ENCODE results near the gene EPS8L1. TPM values are rescaled to one million over a fixed set of nuclear protein-coding genes. Genes with fewer than 3 reads are reported as not detected.

EPS8L1 gene
- total RNA-seq, 1 experiment from 2014 or later, result 10.2 TPM

- Histone ChIP-seq H3K4me1 (ENCODE audit: insufficient read depth, low read length, poor library complexity, severe bottlenecking) (peaks cover 4% of the 10 kb centered on the region), H3K27me3 (replicated peaks; ENCODE audit: insufficient read depth, low read depth, low read length, poor library complexity) (no peaks in the 10 kb centered on the region), H3K27ac (ENCODE audit: low read depth, low read length, poor library complexity, severe bottlenecking) (no peak overlapping the region), H3K9me3 (ENCODE audit: low read depth, low read length, poor library complexity, severe bottlenecking) (no peaks in the 10 kb centered on the region), H3K36me3 (ENCODE audit: insufficient read depth, low read length, poor library complexity, severe bottlenecking) (no peaks in the 10 kb centered on the region), H3K4me3 (ENCODE audit: low read depth, low read length, poor library complexity, severe bottlenecking) (no peak overlapping the region)
- no TSS peak for BruUV-seq (replicated peaks)
- intact Hi-C loops (cut with micrococcal nuclease; ENCODE audit: unreplicated experiment), result no loop called here
- ChIA-PET CTCF (no interaction called here), POLR2A (ENCODE audit: low non-redundant PET) (interaction anchor here (0.7 kb wide), 1 partner anchor 317 kb away, joined by 11 read pairs; no protein-coding TSS in a partner anchor)
- TF ChIP-seq CTCF (conservative IDR thresholded peaks at IDR 0.05; ENCODE audit: low read depth, low read length), result no peak
- TF ChIP-seq EZH2 (IDR thresholded peaks at IDR 0.05; ENCODE audit: borderline replicate concordance, low read depth, low read length, poor library complexity, severe bottlenecking), result no peak
- DNase-seq (ENCODE audit: low spot score), result no peak
Observed at GRCh38 chr19:55131421-55131820, 55.8 kb downstream of the EPS8L1 start.

- TF ChIP-seq EZH2 (IDR thresholded peaks at IDR 0.05; ENCODE audit: borderline replicate concordance, low read depth, low read length, poor library complexity, severe bottlenecking), result no peak
- no peak for TF ChIP-seq CTCF (conservative IDR thresholded peaks at IDR 0.05; ENCODE audit: low read depth, low read length)
- Histone ChIP-seq H3K36me3 (ENCODE audit: insufficient read depth, low read length, poor library complexity, severe bottlenecking) (no peaks in the 10 kb centered on the region), H3K9me3 (ENCODE audit: low read depth, low read length, poor library complexity, severe bottlenecking) (no peaks in the 10 kb centered on the region), H3K27me3 (replicated peaks; ENCODE audit: insufficient read depth, low read depth, low read length, poor library complexity) (no peaks in the 10 kb centered on the region), H3K4me1 (ENCODE audit: insufficient read depth, low read length, poor library complexity, severe bottlenecking) (peaks cover 4% of the 10 kb centered on the region), H3K4me3 (ENCODE audit: low read depth, low read length, poor library complexity, severe bottlenecking) (no peak overlapping the region), H3K27ac (ENCODE audit: low read depth, low read length, poor library complexity, severe bottlenecking) (no peak overlapping the region)
- intact Hi-C loops (cut with micrococcal nuclease; ENCODE audit: unreplicated experiment), result no loop called here
- ChIA-PET CTCF (no interaction called here), POLR2A (ENCODE audit: low non-redundant PET) (no interaction called here)
- no TSS peak for BruUV-seq (replicated peaks)
- DNase-seq (ENCODE audit: low spot score), result no peak
Observed at GRCh38 chr19:55132453-55133129, 56.9 kb downstream of the EPS8L1 start.

GRCh38 chr19:55133639-55134444 lies 58.2 kb downstream of the EPS8L1 start:
- CTCF ChIA-PET, result no interaction called here
- no peak overlapping the region for H3K27ac ChIP-seq (ENCODE audit: low read depth, low read length, poor library complexity, severe bottlenecking)
- no peak overlapping the region for H3K4me3 ChIP-seq (ENCODE audit: low read depth, low read length, poor library complexity, severe bottlenecking)
- H3K36me3 ChIP-seq (ENCODE audit: insufficient read depth, low read length, poor library complexity, severe bottlenecking), result no peaks in the 10 kb centered on the region
- BruUV-seq (replicated peaks), result no TSS peak
- no peaks in the 10 kb centered on the region for H3K27me3 ChIP-seq (replicated peaks; ENCODE audit: insufficient read depth, low read depth, low read length, poor library complexity)
- H3K4me1 ChIP-seq (ENCODE audit: insufficient read depth, low read length, poor library complexity, severe bottlenecking), result peaks cover 4% of the 10 kb centered on the region
- intact Hi-C loops (cut with micrococcal nuclease; ENCODE audit: unreplicated experiment), result no loop called here
- H3K9me3 ChIP-seq (ENCODE audit: low read depth, low read length, poor library complexity, severe bottlenecking), result no peaks in the 10 kb centered on the region
- POLR2A ChIA-PET (ENCODE audit: low non-redundant PET), result interaction anchor here (0.5 kb wide), 1 partner anchor 15 kb away, joined by 4 read pairs; the partner anchor contains the start of gene TNNT1
- DNase-seq (ENCODE audit: low spot score), result no peak
- TF ChIP-seq CTCF (conservative IDR thresholded peaks at IDR 0.05; ENCODE audit: low read depth, low read length) (no peak), EZH2 (IDR thresholded peaks at IDR 0.05; ENCODE audit: borderline replicate concordance, low read depth, low read length, poor library complexity, severe bottlenecking) (no peak)
